Mesendoderm (in vitro differentiated cells): ENCODE data around the gene FBXL7.
A peak's percentile ranks its signal among the peaks of the same experiment; 100 is the strongest.

ENCODE experiments used
- DNase-seq: peaks from one replicate; pipeline ENCODE4 v3.0.0; 2013
- H2AK5ac ChIP-seq: 2 replicates; pipeline ENCODE4 v1.6.1; 2013; ENCODE audit warnings: low read length, inconsistent platforms
- H2BK120ac ChIP-seq: 2 replicates; pipeline ENCODE4 v1.6.1; 2013; ENCODE audit warnings: low read depth, mild to moderate bottlenecking, low read length, moderate library complexity, mixed read lengths
- H2BK15ac ChIP-seq: replicated peaks from 2 replicates; pipeline ENCODE4 v1.6.1; 2013; ENCODE audit warnings: low read depth, mild to moderate bottlenecking, moderate library complexity
- H2BK5ac ChIP-seq: 2 replicates; pipeline ENCODE4 v1.6.1; 2013; ENCODE audit warnings: low read length, inconsistent platforms
- H3K18ac ChIP-seq: 2 replicates; pipeline ENCODE4 v1.6.1; 2013; ENCODE audit warnings: mild to moderate bottlenecking, low read length, mixed read lengths
- H3K23ac ChIP-seq: one replicate; pipeline ENCODE4 v1.6.1; 2013; ENCODE audit warnings: low read length
- H3K27ac ChIP-seq: 2 replicates; pipeline ENCODE4 v1.5.1; 2013; ENCODE audit warnings: low read depth, mild to moderate bottlenecking, inconsistent platforms, low read length, moderate library complexity
- H3K27me3 ChIP-seq: 2 replicates; pipeline ENCODE4 v1.6.1; 2013; ENCODE audit warnings: low read length, control low read depth, mild to moderate bottlenecking, inconsistent platforms; ENCODE audit not compliant: insufficient read depth, poor library complexity
- H3K36me3 ChIP-seq: 2 replicates; pipeline ENCODE4 v1.6.1; 2013; ENCODE audit warnings: low read length, inconsistent platforms; ENCODE audit not compliant: control insufficient read depth, insufficient read depth
- H3K4ac ChIP-seq: one replicate; pipeline ENCODE4 v1.6.1; 2013; ENCODE audit warnings: low read depth, mild to moderate bottlenecking, low read length, moderate library complexity
- H3K4me1 ChIP-seq: 2 replicates; pipeline ENCODE4 v1.6.1; 2013; ENCODE audit warnings: low read depth, low read length, inconsistent platforms; ENCODE audit not compliant: control insufficient read depth
- H3K4me2 ChIP-seq: 2 replicates; pipeline ENCODE4 v1.6.1; 2013; ENCODE audit warnings: low read length
- H3K4me3 ChIP-seq: 2 replicates; pipeline ENCODE4 v1.5.1; 2013; ENCODE audit warnings: mild to moderate bottlenecking, low read length
- H3K56ac ChIP-seq: one replicate; pipeline ENCODE4 v1.6.1; 2013; ENCODE audit warnings: low read length
- H3K79me1 ChIP-seq: 2 replicates; pipeline ENCODE4 v1.6.1; 2013; ENCODE audit warnings: low read length, inconsistent platforms
- H3K79me2 ChIP-seq: 2 replicates; pipeline ENCODE4 v1.6.1; 2013; ENCODE audit warnings: mild to moderate bottlenecking, low read length; ENCODE audit not compliant: control insufficient read depth, insufficient read depth
- H3K9ac ChIP-seq: 2 replicates; pipeline ENCODE4 v1.6.1; 2013; ENCODE audit warnings: low read length, inconsistent platforms
- H4K5ac ChIP-seq: one replicate; pipeline ENCODE4 v1.6.1; 2013; ENCODE audit warnings: low read length
- H4K8ac ChIP-seq: one replicate; pipeline ENCODE4 v1.6.1; 2013; ENCODE audit warnings: low read depth, mild to moderate bottlenecking, control low read depth, low read length, moderate library complexity
- WGBS: extraction: QIAGEN DNeasy Blood & Tissue Kit; methylation state at CpG from one replicate; pipeline ENCODE4 v1.1.7; 2013; ENCODE audit warnings: low lambda C conversion rate, missing lambda C conversion rate; ENCODE audit not compliant: insufficient coverage; ENCODE audit errors: extremely low coverage; 5-methylcytosine and 5-hydroxymethylcytosine counted together

FBXL7 gene

GRCh38 chr5:15502208-15502607, 2.2 kb downstream of the FBXL7 start:
- Histone ChIP-seq H2BK15ac (no peak overlapping the region), H3K56ac (peak overlapping the region; percentile 12), H4K8ac (no peak overlapping the region), H2AK5ac (no peak overlapping the region), H3K4ac (no peak overlapping the region), H3K79me1 (peaks cover 22% of the 10 kb centered on the region), H3K27me3 (no peaks in the 10 kb centered on the region), H3K23ac (no peak overlapping the region), H3K27ac (no peak overlapping the region), H3K4me3 (no peak overlapping the region), H2BK5ac (no peak overlapping the region), H4K5ac (no peak overlapping the region), H3K4me1 (peaks cover 3% of the 10 kb centered on the region), H3K79me2 (peaks cover 17% of the 10 kb centered on the region), H3K4me2 (peak overlapping the region; percentile 17), H2BK120ac (no peak overlapping the region), H3K18ac (peak overlapping the region; percentile 35), H3K9ac (no peak overlapping the region), H3K36me3 (no peaks in the 10 kb centered on the region)
- no peak for DNase-seq
- no CpG with 5 or more reads among the region's 5 CpGs for WGBS

DNA sequence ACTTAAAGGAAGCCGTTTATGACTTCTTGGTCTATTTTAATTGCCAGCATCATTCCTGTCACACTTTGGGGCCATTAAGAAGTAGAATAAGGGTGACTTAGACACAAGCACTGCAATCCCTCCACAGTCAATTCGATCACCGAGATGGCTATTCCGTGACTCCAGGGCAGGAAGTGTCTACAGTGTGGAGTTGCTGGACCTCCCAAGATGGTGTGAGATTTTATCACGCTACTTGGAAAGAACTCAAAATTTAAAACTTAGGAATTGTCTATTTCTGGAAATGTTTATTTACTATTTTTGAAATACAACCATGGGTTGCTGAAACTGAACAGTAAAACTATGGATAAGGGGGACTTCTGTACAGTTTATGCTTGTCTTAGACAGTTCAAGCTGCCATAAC, 6.2 kb downstream of the FBXL7 start:
- Histone ChIP-seq H2AK5ac (no peak overlapping the region), H3K4me2 (no peak overlapping the region), H4K5ac (no peak overlapping the region), H3K27ac (no peak overlapping the region), H3K79me1 (peaks cover 23% of the 10 kb centered on the region), H2BK15ac (no peak overlapping the region), H3K27me3 (no peaks in the 10 kb centered on the region), H2BK5ac (no peak overlapping the region), H3K79me2 (peaks cover 14% of the 10 kb centered on the region), H3K18ac (no peak overlapping the region), H3K56ac (no peak overlapping the region), H3K23ac (no peak overlapping the region), H3K4ac (no peak overlapping the region), H3K4me3 (no peak overlapping the region), H3K36me3 (no peaks in the 10 kb centered on the region), H3K4me1 (peaks cover 5% of the 10 kb centered on the region), H4K8ac (no peak overlapping the region), H2BK120ac (no peak overlapping the region), H3K9ac (no peak overlapping the region)
- WGBS = no CpG with 5 or more reads among the region's 5 CpGs
- DNase-seq = no peak

- Histone ChIP-seq H2BK120ac (no peak overlapping the region), H4K8ac (no peak overlapping the region), H3K23ac (no peak overlapping the region), H2BK15ac (no peak overlapping the region), H3K18ac (no peak overlapping the region), H2BK5ac (no peak overlapping the region), H3K79me1 (peaks cover 21% of the 10 kb centered on the region), H3K27ac (no peak overlapping the region), H3K4me3 (no peak overlapping the region), H3K4me2 (no peak overlapping the region), H3K56ac (no peak overlapping the region), H3K9ac (no peak overlapping the region), H3K27me3 (no peaks in the 10 kb centered on the region), H3K4me1 (peaks cover 5% of the 10 kb centered on the region), H3K36me3 (no peaks in the 10 kb centered on the region), H4K5ac (no peak overlapping the region), H2AK5ac (no peak overlapping the region), H3K4ac (no peak overlapping the region), H3K79me2 (peaks cover 12% of the 10 kb centered on the region)
- WGBS = no CpG with 5 or more reads among the region's 3 CpGs
- DNase-seq = no peak
Observed at GRCh38 chr5:15506897-15507296, 6.9 kb downstream of the FBXL7 start.

GRCh38 chr5:15510092-15510491, 10.1 kb downstream of the FBXL7 start:
- Histone ChIP-seq H3K4me3 (no peak overlapping the region), H4K5ac (no peak overlapping the region), H3K56ac (no peak overlapping the region), H3K36me3 (no peaks in the 10 kb centered on the region), H3K18ac (no peak overlapping the region), H3K79me2 (peaks cover 6% of the 10 kb centered on the region), H2BK120ac (no peak overlapping the region), H3K23ac (no peak overlapping the region), H3K79me1 (peaks cover 17% of the 10 kb centered on the region), H2BK5ac (no peak overlapping the region), H3K27me3 (no peaks in the 10 kb centered on the region), H4K8ac (no peak overlapping the region), H3K4me2 (no peak overlapping the region), H3K9ac (no peak overlapping the region), H2AK5ac (no peak overlapping the region), H2BK15ac (no peak overlapping the region), H3K4me1 (peaks cover 2% of the 10 kb centered on the region), H3K4ac (no peak overlapping the region), H3K27ac (no peak overlapping the region)
- DNase-seq = peak; percentile 25
- no CpG with 5 or more reads among the region's 1 CpG for WGBS

DNA sequence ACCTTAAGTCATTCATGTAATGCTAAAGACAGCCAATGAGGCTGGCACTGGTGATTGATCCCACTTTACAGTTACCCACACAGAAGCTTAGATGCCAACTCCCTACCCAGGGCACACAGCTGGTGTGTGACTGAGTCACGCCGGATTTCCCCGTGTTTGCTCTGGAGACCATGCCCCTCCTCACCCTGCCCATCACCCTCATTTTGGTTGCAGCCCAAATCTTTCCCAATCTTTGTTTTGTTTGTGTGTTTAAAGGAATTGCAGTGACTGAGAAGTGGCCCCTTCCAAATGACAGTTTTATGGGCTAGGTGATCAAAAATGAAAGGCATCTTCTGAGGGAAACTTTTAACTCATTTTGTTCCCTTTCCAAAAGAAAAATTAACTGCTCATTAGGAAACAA, 10.9 kb downstream of the FBXL7 start:
- H3K9ac ChIP-seq = no peak overlapping the region
- no peak overlapping the region for H3K4me3 ChIP-seq
- no peak overlapping the region for H2AK5ac ChIP-seq
- peaks cover 2% of the 10 kb centered on the region for H3K4me1 ChIP-seq
- H2BK120ac ChIP-seq = no peak overlapping the region
- peaks cover 12% of the 10 kb centered on the region for H3K79me1 ChIP-seq
- H3K27ac ChIP-seq = no peak overlapping the region
- no CpG with 5 or more reads among the region's 3 CpGs for WGBS
- no peak overlapping the region for H3K56ac ChIP-seq
- H3K27me3 ChIP-seq = no peaks in the 10 kb centered on the region
- H3K18ac ChIP-seq = no peak overlapping the region
- no peak overlapping the region for H4K5ac ChIP-seq
- H3K4ac ChIP-seq = no peak overlapping the region
- H3K23ac ChIP-seq = no peak overlapping the region
- H2BK15ac ChIP-seq = no peak overlapping the region
- no peak for DNase-seq
- H3K79me2 ChIP-seq = peaks cover 6% of the 10 kb centered on the region
- no peak overlapping the region for H3K4me2 ChIP-seq
- no peak overlapping the region for H4K8ac ChIP-seq
- no peaks in the 10 kb centered on the region for H3K36me3 ChIP-seq
- H2BK5ac ChIP-seq = no peak overlapping the region

DNA sequence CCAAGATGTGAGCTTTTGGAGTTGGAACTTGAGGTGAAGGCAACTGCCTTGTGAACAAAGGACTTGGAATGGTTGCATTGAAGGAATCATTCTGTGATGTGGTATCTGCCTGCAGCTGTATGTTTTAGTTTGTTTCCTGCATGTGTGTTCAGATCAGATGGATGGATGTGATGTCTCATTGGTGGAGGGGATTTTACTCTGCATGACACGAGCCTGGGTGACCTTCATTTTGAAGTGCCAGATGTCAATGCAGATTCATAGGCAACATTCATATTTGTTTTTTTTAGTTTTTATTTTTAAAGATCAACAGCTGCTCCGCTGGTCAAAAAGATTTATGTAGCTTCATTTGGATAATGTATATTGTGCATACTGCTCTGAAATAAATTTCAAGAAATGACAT, 13.5 kb downstream of the FBXL7 start:
- no peak overlapping the region for H3K18ac ChIP-seq

More for the DNA sequence above, 13.5 kb downstream of the FBXL7 start:
- Histone ChIP-seq H2BK120ac (no peak overlapping the region), H3K4me1 (peaks cover 2% of the 10 kb centered on the region), H3K56ac (no peak overlapping the region), H3K9ac (no peak overlapping the region), H2BK15ac (no peak overlapping the region), H2BK5ac (no peak overlapping the region), H3K79me2 (peaks cover 7% of the 10 kb centered on the region), H3K36me3 (no peaks in the 10 kb centered on the region), H4K5ac (no peak overlapping the region), H3K27ac (no peak overlapping the region), H3K27me3 (no peaks in the 10 kb centered on the region), H3K4ac (no peak overlapping the region), H3K4me2 (no peak overlapping the region), H3K23ac (no peak overlapping the region), H2AK5ac (no peak overlapping the region), H3K4me3 (no peak overlapping the region), H3K79me1 (peaks cover 10% of the 10 kb centered on the region), H4K8ac (no peak overlapping the region)
- DNase-seq = no peak
- no CpG with 5 or more reads among the region's 2 CpGs for WGBS
